ENCODE results near the gene NMT1.

The NMT1 gene

DNA sequence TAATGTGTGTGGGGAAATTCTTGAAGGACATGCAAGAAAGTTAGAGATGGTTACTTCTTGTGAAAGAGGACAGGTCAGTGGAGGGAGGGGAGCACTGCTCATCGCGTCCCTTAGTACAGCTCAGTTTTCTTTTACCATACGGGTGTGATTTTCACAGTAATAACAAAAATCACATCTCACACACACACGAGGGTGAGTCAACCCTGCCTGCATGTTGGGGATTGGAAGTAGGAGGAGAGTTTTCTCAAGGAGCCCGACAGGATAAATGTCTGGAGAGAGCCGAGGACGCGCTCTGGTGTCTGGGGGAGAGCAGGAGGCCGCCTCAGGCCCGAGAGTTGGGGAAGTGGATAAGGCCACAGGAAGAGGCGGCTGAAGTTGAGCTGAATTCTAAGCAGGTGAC is 54.8 kb downstream of the NMT1 start:
- Histone ChIP-seq H3K4me3 (ENCODE audit: low read length) (no peak overlapping the region), H3K79me2 (ENCODE audit: control insufficient read depth, low read length) (no peaks in the 10 kb centered on the region), H4K20me1 (ENCODE audit: control insufficient read depth, insufficient read depth, low read depth, low read length) (no peaks in the 10 kb centered on the region), H3K4me2 (ENCODE audit: low read length) (no peak overlapping the region), H3K36me3 (ENCODE audit: control insufficient read depth, low read length) (no peaks in the 10 kb centered on the region), H3K4me1 (ENCODE audit: control insufficient read depth, low read length) (peaks cover 15% of the 10 kb centered on the region), H3F3A (ENCODE audit: control insufficient read depth, insufficient read depth) (no peaks in the 10 kb centered on the region), H3K27me3 (ENCODE audit: control insufficient read depth, low read length) (no peaks in the 10 kb centered on the region), H3K9me2 (replicated peaks; ENCODE audit: control insufficient read depth, low read length) (no peaks in the 10 kb centered on the region), H3K27ac (ENCODE audit: low read depth, low read length) (no peak overlapping the region), H3K9me3 (ENCODE audit: control insufficient read depth, insufficient read depth, low read length) (no peaks in the 10 kb centered on the region)
- no peak for TF ChIP-seq EZH2phosphoT487 (IDR thresholded peaks at IDR 0.05; ENCODE audit: borderline replicate concordance, low read length)

DNA sequence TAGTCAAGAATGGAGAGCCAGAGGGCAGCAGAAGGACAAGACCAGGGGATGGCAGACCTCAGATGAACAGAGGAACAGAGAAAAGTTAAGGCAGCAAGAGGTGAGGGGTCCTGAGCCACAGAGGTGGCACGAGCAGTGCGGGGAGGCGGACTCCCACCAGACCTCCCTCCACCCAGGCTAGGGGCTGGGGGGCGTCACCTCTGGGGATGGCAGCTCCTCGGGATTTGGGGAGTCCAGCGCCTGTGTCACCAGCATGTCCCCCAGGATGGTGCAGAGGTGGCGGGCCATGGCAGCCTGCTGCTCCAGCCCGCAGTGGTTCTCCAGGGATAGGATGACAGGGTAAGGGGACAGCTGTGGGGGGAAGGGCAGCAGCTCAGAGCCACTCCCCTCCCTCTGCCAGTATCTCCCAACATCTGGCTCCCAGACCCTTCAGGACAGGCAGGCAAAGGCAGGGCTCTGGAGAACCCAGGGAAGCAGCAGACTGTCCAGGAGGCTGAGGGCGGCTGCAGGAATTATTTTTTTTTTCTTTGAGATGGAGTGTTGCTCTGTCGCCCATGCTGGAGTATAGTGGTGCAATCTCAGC is 55.4 kb downstream of the NMT1 start:
- Histone ChIP-seq H3K9me3 (ENCODE audit: control insufficient read depth, insufficient read depth, low read length) (no peaks in the 10 kb centered on the region), H4K20me1 (ENCODE audit: control insufficient read depth, insufficient read depth, low read depth, low read length) (no peaks in the 10 kb centered on the region), H3K4me3 (ENCODE audit: low read length) (no peak overlapping the region), H3K36me3 (ENCODE audit: control insufficient read depth, low read length) (no peaks in the 10 kb centered on the region), H3K27ac (ENCODE audit: low read depth, low read length) (no peak overlapping the region), H3F3A (ENCODE audit: control insufficient read depth, insufficient read depth) (no peaks in the 10 kb centered on the region), H3K79me2 (ENCODE audit: control insufficient read depth, low read length) (no peaks in the 10 kb centered on the region), H3K4me1 (ENCODE audit: control insufficient read depth, low read length) (peaks cover 9% of the 10 kb centered on the region), H3K27me3 (ENCODE audit: control insufficient read depth, low read length) (no peaks in the 10 kb centered on the region), H3K9me2 (replicated peaks; ENCODE audit: control insufficient read depth, low read length) (no peaks in the 10 kb centered on the region), H3K4me2 (ENCODE audit: low read length) (no peak overlapping the region)
- TF ChIP-seq, protein P1, sequence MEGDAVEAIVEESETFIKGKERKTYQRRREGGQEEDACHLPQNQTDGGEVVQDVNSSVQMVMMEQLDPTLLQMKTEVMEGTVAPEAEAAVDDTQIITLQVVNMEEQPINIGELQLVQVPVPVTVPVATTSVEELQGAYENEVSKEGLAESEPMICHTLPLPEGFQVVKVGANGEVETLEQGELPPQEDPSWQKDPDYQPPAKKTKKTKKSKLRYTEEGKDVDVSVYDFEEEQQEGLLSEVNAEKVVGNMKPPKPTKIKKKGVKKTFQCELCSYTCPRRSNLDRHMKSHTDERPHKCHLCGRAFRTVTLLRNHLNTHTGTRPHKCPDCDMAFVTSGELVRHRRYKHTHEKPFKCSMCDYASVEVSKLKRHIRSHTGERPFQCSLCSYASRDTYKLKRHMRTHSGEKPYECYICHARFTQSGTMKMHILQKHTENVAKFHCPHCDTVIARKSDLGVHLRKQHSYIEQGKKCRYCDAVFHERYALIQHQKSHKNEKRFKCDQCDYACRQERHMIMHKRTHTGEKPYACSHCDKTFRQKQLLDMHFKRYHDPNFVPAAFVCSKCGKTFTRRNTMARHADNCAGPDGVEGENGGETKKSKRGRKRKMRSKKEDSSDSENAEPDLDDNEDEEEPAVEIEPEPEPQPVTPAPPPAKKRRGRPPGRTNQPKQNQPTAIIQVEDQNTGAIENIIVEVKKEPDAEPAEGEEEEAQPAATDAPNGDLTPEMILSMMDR (IDR thresholded peaks at IDR 0.05; ENCODE audit: low read depth, low read length, poor library complexity, severe bottlenecking): no peak
- no peak for TF ChIP-seq EZH2phosphoT487 (IDR thresholded peaks at IDR 0.05; ENCODE audit: borderline replicate concordance, low read length)

- no peaks in the 10 kb centered on the region for H3K79me2 ChIP-seq (ENCODE audit: control insufficient read depth, low read length)
- no peak overlapping the region for H3K4me2 ChIP-seq (ENCODE audit: low read length)
- no peaks in the 10 kb centered on the region for H3K9me3 ChIP-seq (ENCODE audit: control insufficient read depth, insufficient read depth, low read length)
- no peaks in the 10 kb centered on the region for H3F3A ChIP-seq (ENCODE audit: control insufficient read depth, insufficient read depth)
- H3K36me3 ChIP-seq (ENCODE audit: control insufficient read depth, low read length): no peaks in the 10 kb centered on the region
- no peaks in the 10 kb centered on the region for H3K27me3 ChIP-seq (ENCODE audit: control insufficient read depth, low read length)
- no peaks in the 10 kb centered on the region for H4K20me1 ChIP-seq (ENCODE audit: control insufficient read depth, insufficient read depth, low read depth, low read length)
- H3K4me3 ChIP-seq (ENCODE audit: low read length): no peak overlapping the region
- TF ChIP-seq, protein P1 (IDR thresholded peaks at IDR 0.05; ENCODE audit: low read depth, low read length, poor library complexity, severe bottlenecking): no peak
- no peak for TF ChIP-seq EZH2phosphoT487 (IDR thresholded peaks at IDR 0.05; ENCODE audit: borderline replicate concordance, low read length)
- H3K9me2 ChIP-seq (replicated peaks; ENCODE audit: control insufficient read depth, low read length): no peaks in the 10 kb centered on the region
- no peak overlapping the region for H3K27ac ChIP-seq (ENCODE audit: low read depth, low read length)
- peaks cover under 1% of the 10 kb centered on the region for H3K4me1 ChIP-seq (ENCODE audit: control insufficient read depth, low read length)
Observed at GRCh38 chr17:45117334-45117733, 56.2 kb downstream of the NMT1 start.

- Histone ChIP-seq H3K27ac (ENCODE audit: low read depth, low read length) (no peak overlapping the region), H3F3A (ENCODE audit: control insufficient read depth, insufficient read depth) (no peaks in the 10 kb centered on the region), H3K4me2 (ENCODE audit: low read length) (no peak overlapping the region), H3K4me1 (ENCODE audit: control insufficient read depth, low read length) (no peaks in the 10 kb centered on the region), H3K79me2 (ENCODE audit: control insufficient read depth, low read length) (no peaks in the 10 kb centered on the region), H3K9me2 (replicated peaks; ENCODE audit: control insufficient read depth, low read length) (no peaks in the 10 kb centered on the region), H4K20me1 (ENCODE audit: control insufficient read depth, insufficient read depth, low read depth, low read length) (no peaks in the 10 kb centered on the region), H3K36me3 (ENCODE audit: control insufficient read depth, low read length) (no peaks in the 10 kb centered on the region), H3K4me3 (ENCODE audit: low read length) (no peak overlapping the region), H3K9me3 (ENCODE audit: control insufficient read depth, insufficient read depth, low read length) (no peaks in the 10 kb centered on the region), H3K27me3 (ENCODE audit: control insufficient read depth, low read length) (no peaks in the 10 kb centered on the region)
- TF ChIP-seq, protein P1 (IDR thresholded peaks at IDR 0.05; ENCODE audit: low read depth, low read length, poor library complexity, severe bottlenecking): no peak
- no peak for TF ChIP-seq EZH2phosphoT487 (IDR thresholded peaks at IDR 0.05; ENCODE audit: borderline replicate concordance, low read length)
Observed at GRCh38 chr17:45117848-45118646, 56.9 kb downstream of the NMT1 start.

All from DOHH2 (cell line).